OCI-LY1 (cell line): ENCODE measurements around the gene GJA10.
"Not testable (repeated sequence)": the region's sequence is repeated elsewhere in the genome, so short reads cannot be mapped to it uniquely, and the experiment has no call there.

ENCODE experiments used
- H2AFZ ChIP-seq: fragments of 200-600 bp; sonication (generic), shearing (Covaris generic); 2 replicates; pipeline ENCODE4 v1.6.0; 2014; ENCODE audit warnings: antibody characterized with exemption, mild to moderate bottlenecking, low read length
- H3F3A ChIP-seq: fragments of 200-600 bp; sonication (generic), shearing (Covaris generic); 2 replicates; pipeline ENCODE4 v1.6.0; 2014; ENCODE audit warnings: mild to moderate bottlenecking, antibody characterized with exemption, low read length, moderate library complexity; ENCODE audit not compliant: insufficient read depth
- H3K27ac ChIP-seq: fragments of 200-600 bp; sonication (generic); 2 replicates; pipeline ENCODE4 v1.5.1; 2014; ENCODE audit warnings: low read length, mixed run types, mild to moderate bottlenecking, low read depth; ENCODE audit not compliant: poor library complexity, severe bottlenecking
- H3K27me3 ChIP-seq: fragments of 200-600 bp; sonication (generic); 2 replicates; pipeline ENCODE4 v1.6.0; 2014; ENCODE audit warnings: antibody characterized with exemption, mild to moderate bottlenecking, low read length, moderate library complexity; ENCODE audit not compliant: insufficient read depth
- H3K36me3 ChIP-seq: fragments of 200-600 bp; sonication (generic); 2 replicates; pipeline ENCODE4 v1.6.1; 2014; ENCODE audit warnings: mild to moderate bottlenecking, antibody characterized with exemption, low read length, moderate library complexity, mixed read lengths; ENCODE audit not compliant: insufficient read depth
- H3K4me1 ChIP-seq: fragments of 200-600 bp; sonication (generic); 2 replicates; pipeline ENCODE4 v1.5.1; 2014; ENCODE audit warnings: mild to moderate bottlenecking, low read length, moderate library complexity; ENCODE audit not compliant: insufficient read depth, severe bottlenecking
- H3K4me2 ChIP-seq: fragments of 200-600 bp; sonication (generic), shearing (Covaris generic); 2 replicates; pipeline ENCODE4 v1.6.1; 2014; ENCODE audit warnings: low read length
- H3K4me3 ChIP-seq: fragments of 200-600 bp; sonication (generic); 2 replicates; pipeline ENCODE4 v1.5.1; 2014; ENCODE audit warnings: low read length, low read depth, mild to moderate bottlenecking, mixed read lengths; ENCODE audit not compliant: poor library complexity, severe bottlenecking
- H3K79me2 ChIP-seq: fragments of 200-600 bp; shearing (Covaris generic); 2 replicates; pipeline ENCODE4 v1.6.1; 2016; ENCODE audit warnings: mixed run types, low read length, mixed read lengths; ENCODE audit not compliant: insufficient read depth
- H3K9ac ChIP-seq: fragments of 200-600 bp; sonication (generic), shearing (Covaris generic); 2 replicates; pipeline ENCODE4 v1.6.1; 2014; ENCODE audit warnings: mild to moderate bottlenecking, low read length, mixed read lengths
- H3K9me2 ChIP-seq: fragments of 200-600 bp; sonication (generic), shearing (Covaris generic); 2 replicates; pipeline ENCODE4 v1.6.1; 2014; ENCODE audit warnings: low read depth, mild to moderate bottlenecking, low read length, mixed read lengths
- H3K9me3 ChIP-seq: fragments of 200-600 bp; shearing (Covaris generic); 2 replicates; pipeline ENCODE4 v1.6.1; 2014; ENCODE audit warnings: low read length, mixed read lengths
- H4K20me1 ChIP-seq: fragments of 200-600 bp; sonication (generic), shearing (Covaris generic); 2 replicates; pipeline ENCODE4 v1.6.0; 2016; ENCODE audit warnings: mild to moderate bottlenecking, low read length; ENCODE audit not compliant: insufficient read depth
- CTCF ChIP-seq: fragments of 200-600 bp; sonication (generic), shearing (Covaris generic); IDR thresholded peaks from 2 replicates; pipeline ENCODE4 v1.5.1; 2017; ENCODE audit warnings: mild to moderate bottlenecking, antibody characterized with exemption, low read length, moderate library complexity, mixed read lengths
- EZH2 ChIP-seq: fragments of 200-600 bp; sonication (generic), shearing (Covaris generic); IDR thresholded peaks from 2 replicates; pipeline ENCODE4 v1.8.0; 2017; ENCODE audit warnings: borderline replicate concordance, mixed run types, mild to moderate bottlenecking, antibody characterized with exemption, low read length, moderate library complexity, mixed read lengths

GJA10 gene

GRCh38 chr6:89895276-89895874, 1.1 kb downstream of the GJA10 start:
- H3K4me1 ChIP-seq, result no peaks in the 10 kb centered on the region
- H3K27ac ChIP-seq, result no peak overlapping the region
- TF ChIP-seq EZH2 (no peak), CTCF (no peak)

DNA sequence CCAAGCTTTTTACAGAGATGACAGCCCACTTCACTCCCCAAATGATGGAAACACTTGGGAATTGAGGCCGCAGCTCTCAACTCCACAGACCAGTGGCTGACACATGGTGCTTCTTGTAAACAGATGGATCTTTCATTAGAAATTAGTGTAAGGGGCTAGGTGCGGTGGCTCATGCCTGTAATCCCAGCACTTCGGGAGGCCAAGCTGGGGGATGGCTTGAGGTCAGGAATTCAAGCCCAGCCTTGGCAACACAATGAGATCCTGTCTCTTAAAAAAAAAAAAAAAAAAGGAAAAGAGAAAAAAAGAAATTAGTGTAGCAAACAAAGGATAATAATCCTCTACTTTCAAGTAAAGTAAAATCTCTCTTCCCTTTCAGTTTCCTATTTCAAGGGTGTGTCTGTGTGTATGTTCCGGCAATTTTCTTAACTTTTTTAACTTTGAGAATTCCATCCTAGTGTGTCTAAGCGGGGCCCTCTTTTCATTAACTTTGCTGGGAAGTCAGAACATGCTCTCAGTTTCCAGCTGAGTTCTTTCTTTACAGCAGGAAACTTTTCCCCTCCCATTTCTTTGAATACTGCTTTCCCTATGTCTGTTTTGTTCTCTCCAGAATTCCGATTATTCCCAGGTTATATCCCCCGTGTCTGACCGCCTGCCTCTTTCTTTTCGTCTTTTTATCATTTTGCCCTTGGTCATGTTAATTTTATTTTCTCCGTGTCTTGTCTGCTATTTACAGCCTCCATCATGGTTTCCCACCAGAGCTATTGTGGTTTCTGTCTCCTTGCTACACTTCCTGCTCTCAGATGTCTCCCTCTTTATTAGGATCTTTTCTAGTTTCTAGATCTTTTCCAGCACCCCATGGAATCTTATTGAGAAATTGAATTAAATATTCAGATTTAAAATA, 16.0 kb downstream of the GJA10 start:
- not testable (repeated sequence) for H3K27ac ChIP-seq, H3K4me1 ChIP-seq, H3K9ac ChIP-seq, H4K20me1 ChIP-seq, H3K4me3 ChIP-seq, H2AFZ ChIP-seq, H3F3A ChIP-seq, H3K9me3 ChIP-seq, H3K36me3 ChIP-seq, H3K79me2 ChIP-seq, H3K4me2 ChIP-seq, H3K27me3 ChIP-seq, H3K9me2 ChIP-seq

More at GRCh38 chr6:89895276-89895874, 1.1 kb downstream of the GJA10 start:
- Histone ChIP-seq H3K4me3 (no peak overlapping the region), H3K9me3 (no peaks in the 10 kb centered on the region), H3K9me2 (no peaks in the 10 kb centered on the region), H3K79me2 (no peaks in the 10 kb centered on the region), H3K9ac (no peak overlapping the region), H3F3A (no peaks in the 10 kb centered on the region), H2AFZ (no peak overlapping the region), H4K20me1 (no peaks in the 10 kb centered on the region), H3K4me2 (no peak overlapping the region), H3K27me3 (no peaks in the 10 kb centered on the region), H3K36me3 (no peaks in the 10 kb centered on the region)

- TF ChIP-seq EZH2, result no peak
- no peak for TF ChIP-seq CTCF
- no peaks in the 10 kb centered on the region for H3K79me2 ChIP-seq
- H3K36me3 ChIP-seq, result no peaks in the 10 kb centered on the region; the same call in 1 of the 2 replicates
- H3K27me3 ChIP-seq, result no peaks in the 10 kb centered on the region
- H3K4me3 ChIP-seq, result no peak overlapping the region
- H3K9me3 ChIP-seq, result no peaks in the 10 kb centered on the region; the same call in 1 of the 2 replicates
- no peak overlapping the region for H3K4me2 ChIP-seq
- H3K4me1 ChIP-seq, result no peaks in the 10 kb centered on the region
- no peaks in the 10 kb centered on the region for H3F3A ChIP-seq
- H3K27ac ChIP-seq, result no peak overlapping the region
- H3K9ac ChIP-seq, result no peak overlapping the region
- no peaks in the 10 kb centered on the region for H4K20me1 ChIP-seq
- H3K9me2 ChIP-seq, result no peaks in the 10 kb centered on the region
- no peak overlapping the region for H2AFZ ChIP-seq
These were observed 16.6 kb downstream of the GJA10 start for GRCh38 chr6:89910902-89911240.
